OCI-LY1 (cell line): ENCODE measurements around the gene ADARB2.

Experiments used
- H2AFZ ChIP-seq: fragments of 200-600 bp; sonication (generic), shearing (Covaris generic); 2 replicates; pipeline ENCODE4 v1.6.0; 2014; ENCODE audit warnings: antibody characterized with exemption, mild to moderate bottlenecking, low read length
- H3F3A ChIP-seq: fragments of 200-600 bp; sonication (generic), shearing (Covaris generic); 2 replicates; pipeline ENCODE4 v1.6.0; 2014; ENCODE audit warnings: mild to moderate bottlenecking, antibody characterized with exemption, low read length, moderate library complexity; ENCODE audit not compliant: insufficient read depth
- H3K27ac ChIP-seq: fragments of 200-600 bp; sonication (generic); 2 replicates; pipeline ENCODE4 v1.5.1; 2014; ENCODE audit warnings: low read length, mixed run types, mild to moderate bottlenecking, low read depth; ENCODE audit not compliant: poor library complexity, severe bottlenecking
- H3K27me3 ChIP-seq: fragments of 200-600 bp; sonication (generic); 2 replicates; pipeline ENCODE4 v1.6.0; 2014; ENCODE audit warnings: antibody characterized with exemption, mild to moderate bottlenecking, low read length, moderate library complexity; ENCODE audit not compliant: insufficient read depth
- H3K36me3 ChIP-seq: fragments of 200-600 bp; sonication (generic); 2 replicates; pipeline ENCODE4 v1.6.1; 2014; ENCODE audit warnings: mild to moderate bottlenecking, antibody characterized with exemption, low read length, moderate library complexity, mixed read lengths; ENCODE audit not compliant: insufficient read depth
- H3K4me1 ChIP-seq: fragments of 200-600 bp; sonication (generic); 2 replicates; pipeline ENCODE4 v1.5.1; 2014; ENCODE audit warnings: mild to moderate bottlenecking, low read length, moderate library complexity; ENCODE audit not compliant: insufficient read depth, severe bottlenecking
- H3K4me2 ChIP-seq: fragments of 200-600 bp; sonication (generic), shearing (Covaris generic); 2 replicates; pipeline ENCODE4 v1.6.1; 2014; ENCODE audit warnings: low read length
- H3K4me3 ChIP-seq: fragments of 200-600 bp; sonication (generic); 2 replicates; pipeline ENCODE4 v1.5.1; 2014; ENCODE audit warnings: low read length, low read depth, mild to moderate bottlenecking, mixed read lengths; ENCODE audit not compliant: poor library complexity, severe bottlenecking
- H3K79me2 ChIP-seq: fragments of 200-600 bp; shearing (Covaris generic); 2 replicates; pipeline ENCODE4 v1.6.1; 2016; ENCODE audit warnings: mixed run types, low read length, mixed read lengths; ENCODE audit not compliant: insufficient read depth
- H3K9ac ChIP-seq: fragments of 200-600 bp; sonication (generic), shearing (Covaris generic); 2 replicates; pipeline ENCODE4 v1.6.1; 2014; ENCODE audit warnings: mild to moderate bottlenecking, low read length, mixed read lengths
- H3K9me2 ChIP-seq: fragments of 200-600 bp; sonication (generic), shearing (Covaris generic); 2 replicates; pipeline ENCODE4 v1.6.1; 2014; ENCODE audit warnings: low read depth, mild to moderate bottlenecking, low read length, mixed read lengths
- H3K9me3 ChIP-seq: fragments of 200-600 bp; shearing (Covaris generic); 2 replicates; pipeline ENCODE4 v1.6.1; 2014; ENCODE audit warnings: low read length, mixed read lengths
- H4K20me1 ChIP-seq: fragments of 200-600 bp; sonication (generic), shearing (Covaris generic); 2 replicates; pipeline ENCODE4 v1.6.0; 2016; ENCODE audit warnings: mild to moderate bottlenecking, low read length; ENCODE audit not compliant: insufficient read depth
- CTCF ChIP-seq: fragments of 200-600 bp; sonication (generic), shearing (Covaris generic); IDR thresholded peaks from 2 replicates; pipeline ENCODE4 v1.5.1; 2017; ENCODE audit warnings: mild to moderate bottlenecking, antibody characterized with exemption, low read length, moderate library complexity, mixed read lengths
- EZH2 ChIP-seq: fragments of 200-600 bp; sonication (generic), shearing (Covaris generic); IDR thresholded peaks from 2 replicates; pipeline ENCODE4 v1.8.0; 2017; ENCODE audit warnings: borderline replicate concordance, mixed run types, mild to moderate bottlenecking, antibody characterized with exemption, low read length, moderate library complexity, mixed read lengths

Gene ADARB2

GRCh38 chr10:1170867-1171180, 566.5 kb downstream of the ADARB2 start:
- no peaks in the 10 kb centered on the region for H3K36me3 ChIP-seq
- no peak overlapping the region for H2AFZ ChIP-seq
- TF ChIP-seq EZH2 (no peak), CTCF (no peak)
- no peaks in the 10 kb centered on the region for H3K9me2 ChIP-seq
- H3F3A ChIP-seq, result no peaks in the 10 kb centered on the region
- H4K20me1 ChIP-seq, result no peaks in the 10 kb centered on the region
- H3K9me3 ChIP-seq, result no peaks in the 10 kb centered on the region
- no peaks in the 10 kb centered on the region for H3K79me2 ChIP-seq
- H3K4me2 ChIP-seq, result no peak overlapping the region
- H3K27me3 ChIP-seq, result peaks cover 6% of the 10 kb centered on the region; the same call in 1 of the 2 replicates
- no peak overlapping the region for H3K9ac ChIP-seq
- H3K4me3 ChIP-seq, result no peak overlapping the region
- H3K4me1 ChIP-seq, result no peaks in the 10 kb centered on the region
- no peak overlapping the region for H3K27ac ChIP-seq

GRCh38 chr10:1169981-1170866, 567.1 kb downstream of the ADARB2 start:
- Histone ChIP-seq H3K36me3 (no peaks in the 10 kb centered on the region), H2AFZ (no peak overlapping the region), H3K9me3 (no peaks in the 10 kb centered on the region), H3F3A (no peaks in the 10 kb centered on the region), H3K4me1 (no peaks in the 10 kb centered on the region), H3K79me2 (no peaks in the 10 kb centered on the region), H4K20me1 (no peaks in the 10 kb centered on the region), H3K4me2 (no peak overlapping the region), H3K27ac (no peak overlapping the region), H3K27me3 (peaks cover 6% of the 10 kb centered on the region; the same call in 1 of the 2 replicates), H3K4me3 (no peak overlapping the region), H3K9me2 (no peaks in the 10 kb centered on the region), H3K9ac (no peak overlapping the region)
- TF ChIP-seq CTCF (no peak), EZH2 (no peak)

- Histone ChIP-seq H3K4me2 (no peak overlapping the region), H2AFZ (no peak overlapping the region), H3K79me2 (no peaks in the 10 kb centered on the region), H3K36me3 (no peaks in the 10 kb centered on the region), H3K4me1 (no peaks in the 10 kb centered on the region), H3K27me3 (peaks cover 9% of the 10 kb centered on the region; the same call in 1 of the 2 replicates), H3K9ac (no peak overlapping the region), H4K20me1 (no peaks in the 10 kb centered on the region), H3K27ac (no peak overlapping the region), H3K9me3 (no peaks in the 10 kb centered on the region), H3F3A (no peaks in the 10 kb centered on the region), H3K4me3 (no peak overlapping the region), H3K9me2 (no peaks in the 10 kb centered on the region)
- TF ChIP-seq CTCF (no peak), EZH2 (no peak)
Measured at GRCh38 chr10:1169186-1169885, 568.0 kb downstream of the ADARB2 start.
